Measurements from ENCODE around the gene C16orf92. TPM values are rescaled to one million over a fixed set of nuclear protein-coding genes. Genes with fewer than 3 reads are reported as not detected.

C16orf92 gene
- total RNA-seq, 1 experiment from 2014 or later, result not detected

GRCh38 chr16:29986231-29986630 lies 36.8 kb upstream of the C16orf92 start:
- Histone ChIP-seq H3K27ac (ENCODE audit: low read length) (no peak overlapping the region), H3K9me3 (ENCODE audit: control insufficient read depth, insufficient read depth, low read depth, low read length) (no peaks in the 10 kb centered on the region), H3K4me3 (ENCODE audit: low read depth in 2 of 2, low read length in 2 of 2) (no peak overlapping the region), H3K27me3 (ENCODE audit: control insufficient read depth, insufficient read depth, low read length) (no peaks in the 10 kb centered on the region), H3K4me1 (ENCODE audit: control insufficient read depth, insufficient read depth, low read length) (no peaks in the 10 kb centered on the region; the same call in 1 of the 2 replicates), H3K36me3 (ENCODE audit: control insufficient read depth, insufficient read depth, low read length) (peaks cover 21% of the 10 kb centered on the region)
- DNase-seq (ENCODE audit: low read depth, low spot score), result no peak
- in situ Hi-C loops (cut with HindIII; ENCODE audit: low pct_unique_long_range_greater_than_20kb, low sequenced_read_pairs), result no loop called here
- ChIA-PET POLR2A (no interaction called here), CTCF (interaction anchor here (0.6 kb wide), 1 partner anchor 179 kb away, joined by 3 read pairs; no protein-coding TSS in a partner anchor)
- ATAC-seq, result no peak
- BruUV-seq (replicated peaks), result no TSS peak
- TF ChIP-seq TCF7L2 (IDR thresholded peaks at IDR 0.05; ENCODE audit: low read depth, low read length) (no peak), REST (IDR thresholded peaks at IDR 0.05; ENCODE audit: insufficient read depth in 1 of 2, low read depth in 2 of 2, low read length in 1 of 2) (no peak), CTCF (IDR thresholded peaks at IDR 0.05) (no peak), SIN3A (IDR thresholded peaks at IDR 0.05; ENCODE audit: borderline replicate concordance, insufficient read depth, low read depth, low read length) (no peak)
- intact Hi-C loops (cut with micrococcal nuclease; ENCODE audit: unreplicated experiment), result no loop called here

- TF ChIP-seq TCF7L2 (IDR thresholded peaks at IDR 0.05; ENCODE audit: low read depth, low read length) (no peak), CTCF (IDR thresholded peaks at IDR 0.05) (no peak), POLR2AphosphoS5 (IDR thresholded peaks at IDR 0.05; ENCODE audit: low read depth, low read length) (no peak), SIN3A (IDR thresholded peaks at IDR 0.05; ENCODE audit: borderline replicate concordance, insufficient read depth, low read depth, low read length) (no peak), REST (IDR thresholded peaks at IDR 0.05; ENCODE audit: insufficient read depth in 1 of 2, low read depth in 2 of 2, low read length in 1 of 2) (no peak)
- no peaks in the 10 kb centered on the region for H3K9me3 ChIP-seq (ENCODE audit: control insufficient read depth, insufficient read depth, low read depth, low read length)
- no peak overlapping the region for H3K4me3 ChIP-seq (ENCODE audit: low read depth in 2 of 2, low read length in 2 of 2)
- in situ Hi-C loops (cut with HindIII; ENCODE audit: low pct_unique_long_range_greater_than_20kb, low sequenced_read_pairs), result no loop called here
- H3K27ac ChIP-seq (ENCODE audit: low read length), result no peak overlapping the region
- peaks cover 7% of the 10 kb centered on the region; the same call in 1 of the 2 replicates for H3K4me1 ChIP-seq (ENCODE audit: control insufficient read depth, insufficient read depth, low read length)
- ChIA-PET CTCF (no interaction called here), POLR2A (interaction anchor here (0.6 kb wide), 1 partner anchor 42 kb away, joined by 8 read pairs; no protein-coding TSS in a partner anchor)
- ATAC-seq (no peak), DNase-seq (ENCODE audit: low read depth, low spot score) (no peak)
- intact Hi-C loops (cut with micrococcal nuclease; ENCODE audit: unreplicated experiment), result no loop called here
- no TSS peak for BruUV-seq (replicated peaks)
- peaks cover 16% of the 10 kb centered on the region for H3K36me3 ChIP-seq (ENCODE audit: control insufficient read depth, insufficient read depth, low read length)
- no peaks in the 10 kb centered on the region for H3K27me3 ChIP-seq (ENCODE audit: control insufficient read depth, insufficient read depth, low read length)
Observed at GRCh38 chr16:29986931-29987330, 36.1 kb upstream of the C16orf92 start.
